HG03354 (cell line): ENCODE data around the gene WNT10A.

Experiments used
- ATAC-seq: cut with Tn5 transposase; IDR thresholded peaks from one replicate; pipeline ENCODE4 v1.9.1; 2021; ENCODE audit warnings: mild to moderate bottlenecking; ENCODE audit not compliant: unreplicated experiment, poor library complexity, severe bottlenecking

WNT10A gene

GRCh38 chr2:218856896-218857243, 23.8 kb upstream of the WNT10A start:
- ATAC-seq = no peak

GRCh38 chr2:218857371-218858137, 23.1 kb upstream of the WNT10A start:
- no peak for ATAC-seq

- no peak for ATAC-seq
Measured at GRCh38 chr2:218858138-218858445, 22.6 kb upstream of the WNT10A start.

GRCh38 chr2:218858671-218859555, 21.7 kb upstream of the WNT10A start:
- no peak for ATAC-seq

- ATAC-seq = no peak
Measured at GRCh38 chr2:218859556-218859987, 21.1 kb upstream of the WNT10A start, which contains the start of gene WNT6. Gene WNT6 (plus strand): TSS chr2:218859805. CDS start chr2:218860038, 233 bp downstream.

- ATAC-seq = no peak
Measured at GRCh38 chr2:218859988-218860831, 20.4 kb upstream of the WNT10A start.

GRCh38 chr2:218860950-218861381, 19.7 kb upstream of the WNT10A start:
- no peak for ATAC-seq

- ATAC-seq = no peak
Measured at GRCh38 chr2:218861645-218862318, 18.9 kb upstream of the WNT10A start.

GRCh38 chr2:218863021-218863520, 17.6 kb upstream of the WNT10A start:
- ATAC-seq = no peak

GRCh38 chr2:218865396-218865795, 15.3 kb upstream of the WNT10A start:
- ATAC-seq = no peak

GRCh38 chr2:218865999-218866398, 14.7 kb upstream of the WNT10A start:
- ATAC-seq = no peak

GRCh38 chr2:218867900-218868299, 12.8 kb upstream of the WNT10A start:
- ATAC-seq = no peak

- ATAC-seq = no peak
Measured at GRCh38 chr2:218869064-218869463, 11.6 kb upstream of the WNT10A start.

- no peak for ATAC-seq
Measured at GRCh38 chr2:218870984-218871344, 9.7 kb upstream of the WNT10A start.

- ATAC-seq = no peak
Measured at GRCh38 chr2:218871345-218872302, 9.0 kb upstream of the WNT10A start.

GRCh38 chr2:218872645-218873358, 7.8 kb upstream of the WNT10A start:
- no peak for ATAC-seq

- no peak for ATAC-seq
Measured at GRCh38 chr2:218873359-218874194, 7.1 kb upstream of the WNT10A start.
